Calu3 (cell line): Measurements from ENCODE around the gene CIT. TPM values are rescaled to one million over a fixed set of nuclear protein-coding genes. Genes with fewer than 3 reads are reported as not detected.

Source experiments
- BruUV-seq: library from RNA; stranded (reverse); fragments of 400-500 nt; replicated peaks from 2 replicates; lab custom pipeline; 2021; lab: Mats Ljungman, UMichigan
- CTCF ChIA-PET: fragments of 300-600 bp; sonication (Branson Sonifier 250); formaldehyde crosslinking; loops from one replicate; lab custom pipeline; 2022; ENCODE audit warnings: antibody characterized with exemption; lab: Charles Lee
- DNase-seq: peaks from one replicate; pipeline ENCODE4 v3.0.0; 2022
- H3K27ac Mint-ChIP-seq: one replicate; pipeline ENCODE4 v1.8.0; 2022; ENCODE audit warnings: mixed read lengths; ENCODE audit not compliant: unreplicated experiment
- H3K27me3 Mint-ChIP-seq: one replicate; pipeline ENCODE4 v1.8.0; 2022; ENCODE audit warnings: mixed read lengths; ENCODE audit not compliant: unreplicated experiment
- H3K36me3 Mint-ChIP-seq: one replicate; pipeline ENCODE4 v1.8.0; 2022; ENCODE audit warnings: mild to moderate bottlenecking, moderate library complexity, mixed read lengths; ENCODE audit not compliant: insufficient read depth, unreplicated experiment
- H3K4me1 Mint-ChIP-seq: one replicate; pipeline ENCODE4 v1.8.0; 2022; ENCODE audit warnings: mild to moderate bottlenecking, low read depth, mixed read lengths; ENCODE audit not compliant: unreplicated experiment
- H3K4me3 Mint-ChIP-seq: one replicate; pipeline ENCODE4 v1.8.0; 2022; ENCODE audit warnings: mild to moderate bottlenecking, low read depth, moderate library complexity, mixed read lengths; ENCODE audit not compliant: unreplicated experiment
- H3K9me3 Mint-ChIP-seq: one replicate; pipeline ENCODE4 v1.8.0; 2022; ENCODE audit warnings: low read depth, mixed read lengths; ENCODE audit not compliant: unreplicated experiment
- intact Hi-C: fragments of 100-400 bp; cut with micrococcal nuclease; formaldehyde crosslinking; loops from one replicate; pipeline ENCODE4 v1.10.0; 2022; ENCODE audit not compliant: unreplicated experiment
- total RNA-seq: library from RNA; stranded (reverse); gene quantifications from 2 replicates; pipeline ENCODE4 v1.2.3, GENCODE V29; 2022
- TF ChIP-seq, protein P1 (sequence below): fragments of 200-600 bp; IDR thresholded peaks from one replicate; pipeline ENCODE4 v1.8.0; 2022; ENCODE audit warnings: antibody characterized with exemption; ENCODE audit not compliant: unreplicated experiment

Gene CIT
- total RNA-seq, 1 experiment from 2014 or later: 82.3 TPM

DNA sequence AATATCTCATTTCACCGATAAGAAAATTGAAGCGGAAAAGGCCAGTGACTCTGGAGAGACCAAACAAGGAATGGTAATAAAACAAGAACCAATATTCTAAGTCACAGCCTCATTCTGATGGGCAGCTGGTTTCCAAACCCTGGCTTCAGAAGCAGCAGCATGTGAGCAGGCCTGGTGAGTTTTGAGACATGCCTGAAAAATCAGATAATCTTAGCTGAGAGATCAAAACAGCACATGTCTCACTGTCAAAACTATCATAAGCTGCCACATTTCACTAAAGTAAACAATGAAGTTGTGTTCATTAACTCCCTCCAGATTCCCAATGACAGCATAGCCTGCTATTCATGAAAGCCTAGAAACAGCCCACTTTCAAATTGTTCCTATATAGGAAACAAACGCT is 36.5 kb downstream of the CIT start:
- no peak overlapping the region for H3K27ac Mint-ChIP-seq
- intact Hi-C loops: no loop called here
- H3K27me3 Mint-ChIP-seq: no peaks in the 10 kb centered on the region
- TF ChIP-seq, protein P1, sequence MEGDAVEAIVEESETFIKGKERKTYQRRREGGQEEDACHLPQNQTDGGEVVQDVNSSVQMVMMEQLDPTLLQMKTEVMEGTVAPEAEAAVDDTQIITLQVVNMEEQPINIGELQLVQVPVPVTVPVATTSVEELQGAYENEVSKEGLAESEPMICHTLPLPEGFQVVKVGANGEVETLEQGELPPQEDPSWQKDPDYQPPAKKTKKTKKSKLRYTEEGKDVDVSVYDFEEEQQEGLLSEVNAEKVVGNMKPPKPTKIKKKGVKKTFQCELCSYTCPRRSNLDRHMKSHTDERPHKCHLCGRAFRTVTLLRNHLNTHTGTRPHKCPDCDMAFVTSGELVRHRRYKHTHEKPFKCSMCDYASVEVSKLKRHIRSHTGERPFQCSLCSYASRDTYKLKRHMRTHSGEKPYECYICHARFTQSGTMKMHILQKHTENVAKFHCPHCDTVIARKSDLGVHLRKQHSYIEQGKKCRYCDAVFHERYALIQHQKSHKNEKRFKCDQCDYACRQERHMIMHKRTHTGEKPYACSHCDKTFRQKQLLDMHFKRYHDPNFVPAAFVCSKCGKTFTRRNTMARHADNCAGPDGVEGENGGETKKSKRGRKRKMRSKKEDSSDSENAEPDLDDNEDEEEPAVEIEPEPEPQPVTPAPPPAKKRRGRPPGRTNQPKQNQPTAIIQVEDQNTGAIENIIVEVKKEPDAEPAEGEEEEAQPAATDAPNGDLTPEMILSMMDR: no peak
- no peak for DNase-seq
- no peaks in the 10 kb centered on the region for H3K4me1 Mint-ChIP-seq
- BruUV-seq: no TSS peak
- peaks cover 15% of the 10 kb centered on the region for H3K36me3 Mint-ChIP-seq
- CTCF ChIA-PET: no interaction called here
- no peaks in the 10 kb centered on the region for H3K9me3 Mint-ChIP-seq
- H3K4me3 Mint-ChIP-seq: no peak overlapping the region

DNA sequence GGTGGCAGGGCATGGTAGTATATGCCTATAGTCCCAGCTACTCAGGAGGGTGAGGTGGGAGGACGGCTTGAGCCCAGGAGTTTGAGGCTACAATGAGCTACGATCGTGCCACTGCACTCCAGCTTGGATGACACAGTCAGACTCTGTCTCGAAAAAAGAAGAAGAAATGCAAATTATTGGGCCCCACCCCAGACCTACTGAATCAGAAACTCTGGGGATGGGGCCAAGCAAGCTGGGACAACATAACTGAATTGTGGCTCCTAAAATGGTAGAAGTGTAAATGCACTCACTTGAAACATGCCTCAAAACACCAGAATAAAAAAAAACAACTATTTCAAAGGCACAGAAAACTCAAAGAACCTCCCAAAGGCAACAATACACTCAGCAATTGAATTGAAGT is 37.0 kb downstream of the CIT start:
- Mint-ChIP-seq H3K9me3 (no peaks in the 10 kb centered on the region), H3K4me1 (no peaks in the 10 kb centered on the region), H3K36me3 (peaks cover 13% of the 10 kb centered on the region), H3K4me3 (no peak overlapping the region), H3K27ac (no peak overlapping the region), H3K27me3 (no peaks in the 10 kb centered on the region)
- TF ChIP-seq, protein P1: no peak
- intact Hi-C loops: no loop called here
- BruUV-seq: no TSS peak
- DNase-seq: no peak
- CTCF ChIA-PET: no interaction called here

DNA sequence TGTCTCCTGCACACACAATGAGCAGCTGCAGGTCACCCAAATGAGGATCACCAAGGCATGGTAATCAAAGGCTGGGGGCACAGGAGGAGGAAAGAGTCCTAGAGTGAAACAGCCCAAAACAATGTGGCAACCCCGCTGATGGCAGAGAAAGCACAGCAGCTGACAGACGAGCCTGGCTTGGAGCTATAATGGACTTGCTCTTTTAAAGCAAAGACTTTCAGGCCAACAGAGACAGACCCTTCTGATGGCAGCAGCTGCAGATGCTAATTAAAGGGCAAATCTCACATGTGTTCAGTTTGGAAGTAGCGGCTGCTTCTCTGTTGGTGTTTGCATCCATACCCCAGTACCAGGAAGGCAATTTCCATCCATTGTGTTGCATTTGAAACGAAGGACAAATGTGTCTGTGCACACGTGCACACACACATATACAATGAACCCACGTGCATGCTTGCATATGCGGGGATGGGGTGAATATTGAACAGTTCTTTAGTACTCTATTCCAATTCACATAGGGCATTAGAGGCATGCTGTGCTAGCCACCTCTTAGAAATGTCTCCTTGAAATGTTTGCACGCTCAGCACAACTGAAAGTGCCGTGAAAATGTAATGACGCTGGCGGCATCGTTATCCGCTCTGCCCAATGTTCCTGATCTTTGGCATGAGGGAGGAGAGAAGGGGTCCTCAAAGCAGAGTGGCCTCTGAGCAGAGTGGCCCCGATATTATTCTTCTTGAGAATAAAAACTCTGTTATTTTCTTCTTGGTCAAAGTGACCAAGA is 38.1 kb downstream of the CIT start:
- H3K4me1 Mint-ChIP-seq: no peaks in the 10 kb centered on the region
- TF ChIP-seq, protein P1: no peak
- intact Hi-C loops: no loop called here
- no peak overlapping the region for H3K27ac Mint-ChIP-seq
- no TSS peak for BruUV-seq
- H3K27me3 Mint-ChIP-seq: no peaks in the 10 kb centered on the region
- CTCF ChIA-PET: interaction anchor here (0.6 kb wide), 1 partner anchor 860 kb away, joined by 3 read pairs; no protein-coding TSS in a partner anchor
- H3K9me3 Mint-ChIP-seq: no peaks in the 10 kb centered on the region
- peaks cover 5% of the 10 kb centered on the region for H3K36me3 Mint-ChIP-seq
- H3K4me3 Mint-ChIP-seq: no peak overlapping the region
- no peak for DNase-seq

DNA sequence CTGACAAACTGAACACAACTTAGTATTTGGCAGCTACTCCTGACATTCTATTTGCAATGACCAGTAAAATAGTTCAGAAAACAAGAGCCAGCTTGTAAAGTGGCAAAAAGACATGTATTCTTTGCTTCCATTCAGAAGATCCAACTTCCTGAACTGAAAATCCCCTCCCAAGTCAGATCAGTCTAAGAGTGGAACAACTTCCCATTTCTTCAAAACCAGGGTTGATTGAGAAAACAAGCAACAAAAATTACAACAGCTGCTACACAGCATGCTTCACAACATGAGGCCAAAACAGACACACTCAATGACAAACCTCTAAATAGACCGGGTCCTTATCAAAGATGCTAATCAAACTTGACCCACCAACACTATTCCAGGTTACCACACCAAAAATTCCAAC is 40.3 kb downstream of the CIT start:
- TF ChIP-seq, protein P1: no peak
- no TSS peak for BruUV-seq
- intact Hi-C loops: no loop called here
- Mint-ChIP-seq H3K4me3 (no peak overlapping the region), H3K36me3 (peaks cover 5% of the 10 kb centered on the region), H3K27ac (no peak overlapping the region), H3K4me1 (no peaks in the 10 kb centered on the region), H3K9me3 (no peaks in the 10 kb centered on the region), H3K27me3 (no peaks in the 10 kb centered on the region)
- CTCF ChIA-PET: no interaction called here
- no peak for DNase-seq
